Stomach (tissue), 9 donors: ENCODE results near the gene RFC2. TPM values are rescaled to one million over a fixed set of nuclear protein-coding genes. Genes with fewer than 3 reads are reported as not detected.
"Not testable (repeated sequence)": the region's sequence is repeated elsewhere in the genome, so short reads cannot be mapped to it uniquely, and the experiment has no call there.

ENCODE experiments used
- DNase-seq, 2 donors: peaks; one replicate each; pipeline versions ENCODE4 v3.0.0 to v3.0.0-alpha.2; 2013 to 2019
- H3K27ac ChIP-seq, 5 donors: fragments of 200-600 bp in 4 of 5; sonication (generic) in 4 of 5; one replicate each; pipeline ENCODE4 v1.5.1; 2013 to 2019; ENCODE audit warnings: mild to moderate bottlenecking in 1 of 5, moderate library complexity in 1 of 5
- H3K27me3 ChIP-seq, 3 donors: fragments of 200-600 bp; sonication (generic); one replicate each; pipeline ENCODE4 v1.5.1; 2017 to 2019; ENCODE audit warnings: mixed run types in 1 of 3
- H3K36me3 ChIP-seq, 4 donors: fragments of 200-600 bp; sonication (generic); 1 replicate in 3 of 4; 2 replicates in 1 of 4; pipeline ENCODE4 v1.5.1; 2016 to 2019
- H3K4me1 ChIP-seq, 4 donors: fragments of 200-600 bp; sonication (generic); one replicate each; pipeline ENCODE4 v1.5.1; 2016 to 2019
- H3K4me3 ChIP-seq, 4 donors: fragments of 200-600 bp; sonication (generic) in 3 of 4; one replicate each; pipeline ENCODE4 v1.5.1; 2016 to 2019; ENCODE audit warnings: mild to moderate bottlenecking in 1 of 4
- H3K9me3 ChIP-seq, 4 donors: fragments of 200-600 bp; sonication (generic); one replicate each; pipeline ENCODE4 v1.5.1; 2016 to 2019
- EP300 ChIP-seq: sonication (generic); formaldehyde crosslinking; IDR thresholded peaks from one replicate; pipeline ENCODE4 v1.6.1; 2017; ENCODE audit warnings: antibody characterized with exemption
- POLR2A ChIP-seq, 4 donors: fragments of 450-650 bp; IDR thresholded peaks; one replicate each; pipeline ENCODE4 v1.6.1; 2016; ENCODE audit warnings: antibody characterized with exemption in 4 of 4, control low read depth in 2 of 4, mild to moderate bottlenecking in 1 of 4, moderate library complexity in 1 of 4
- POLR2AphosphoS5 ChIP-seq, 3 donors: sonication (generic); formaldehyde crosslinking; IDR thresholded peaks; one replicate each; pipeline ENCODE4 v1.6.1; 2016; ENCODE audit warnings: antibody characterized with exemption in 3 of 3
- WGBS, 5 donors: extraction: QIAGEN DNeasy Blood & Tissue Kit in 3 of 5; methylation state at CpG; one replicate each; pipeline versions ENCODE4 v1.1.5 to v1.1.7; 2013 to 2018; 5-methylcytosine and 5-hydroxymethylcytosine counted together
- intact Hi-C: fragments of 100-400 bp; cut with DNase I; formaldehyde crosslinking; loops from one replicate; pipeline ENCODE4 v1.15.1; 2023; ENCODE audit warnings: low total_unique reads
- polyA plus RNA-seq, 3 donors: library from polyadenylated mRNA; stranded (reverse); fragments of 200-250 nt; gene quantifications; one replicate each; pipeline ENCODE4 v1.2.3, GENCODE V29; 2013
- total RNA-seq, 5 donors: library from RNA; depleted of rRNA; stranded (reverse); fragments of >200 nt; gene quantifications; one replicate each; pipeline versions ENCODE4 v1.1.0 to v1.2.3, GENCODE V29; 2014 to 2016
- TF ChIP-seq, protein P1 (sequence below), 7 experiments: fragments of 450-650 bp in 4 of 7; fragments of 200-600 bp in 3 of 7; sonication (generic) in 3 of 7; IDR thresholded peaks; one replicate each; pipeline ENCODE4 v1.5.1; 2016 to 2019; ENCODE audit warnings: antibody characterized with exemption in 7 of 7, control low read depth in 2 of 7, mild to moderate bottlenecking in 1 of 7
- donor health status: healthy with polysubstance abuse.
- donor health status: Bipolar disorder and iron deficiency.
- donor health status: healthy.

The RFC2 gene
- total and polyA plus RNA-seq, 8 donors: 7.7 to 39.1 (median 23.0) TPM

DNA sequence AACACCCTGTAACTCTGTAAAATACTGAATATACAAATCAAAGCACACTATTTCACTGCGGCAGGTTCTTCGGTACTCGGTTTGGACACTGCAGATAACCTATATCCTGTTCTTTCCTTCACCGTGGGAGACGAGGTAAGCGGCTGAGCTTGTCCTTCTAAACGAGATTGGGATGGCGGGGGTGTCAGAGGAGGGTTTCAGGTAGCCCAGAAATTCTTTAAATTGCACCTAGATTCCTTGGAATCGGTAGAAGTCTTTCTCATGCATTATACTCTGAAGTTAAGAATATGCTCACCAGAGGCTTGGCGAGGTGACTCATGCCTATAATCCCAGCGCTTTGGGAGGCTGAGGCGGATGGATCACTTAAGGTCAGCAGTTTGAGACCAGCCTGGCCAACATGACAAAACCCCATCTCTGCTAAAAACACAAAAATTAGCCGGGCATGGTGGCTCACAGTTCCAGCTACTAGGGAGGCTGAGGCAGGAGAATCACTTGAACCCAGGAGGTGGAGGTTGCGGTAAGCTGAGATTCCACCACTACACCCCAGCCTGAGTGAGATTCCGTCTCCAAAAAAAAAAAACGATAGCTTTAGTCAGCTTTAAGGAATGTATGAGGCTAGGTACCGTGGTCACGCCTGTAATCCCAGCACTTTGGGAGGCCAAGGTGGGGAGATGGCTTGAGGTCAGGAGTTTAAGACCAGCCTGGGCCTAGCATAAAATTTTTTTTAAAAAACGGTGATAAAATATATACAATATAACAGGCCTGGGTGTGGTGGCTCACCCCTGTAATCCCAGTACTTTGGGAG, 54.4 kb downstream of the RFC2 start:
- Histone ChIP-seq H3K36me3 (peaks cover 11 to 33% (median 31%) of the 10 kb centered on the region in 4 donors), H3K4me1 (peaks cover 0 to 11% (median 4%) of the 10 kb centered on the region in 4 donors), H3K9me3 (no peaks in the 10 kb centered on the region), H3K4me3 (no peak overlapping the region), H3K27ac (peak overlapping the region in 1 of 5 donors; percentile 1), H3K27me3 (no peaks in the 10 kb centered on the region)
- TF ChIP-seq POLR2AphosphoS5 (IDR thresholded peaks at IDR 0.05): no peak
- no peak for TF ChIP-seq EP300
- TF ChIP-seq, protein P1, sequence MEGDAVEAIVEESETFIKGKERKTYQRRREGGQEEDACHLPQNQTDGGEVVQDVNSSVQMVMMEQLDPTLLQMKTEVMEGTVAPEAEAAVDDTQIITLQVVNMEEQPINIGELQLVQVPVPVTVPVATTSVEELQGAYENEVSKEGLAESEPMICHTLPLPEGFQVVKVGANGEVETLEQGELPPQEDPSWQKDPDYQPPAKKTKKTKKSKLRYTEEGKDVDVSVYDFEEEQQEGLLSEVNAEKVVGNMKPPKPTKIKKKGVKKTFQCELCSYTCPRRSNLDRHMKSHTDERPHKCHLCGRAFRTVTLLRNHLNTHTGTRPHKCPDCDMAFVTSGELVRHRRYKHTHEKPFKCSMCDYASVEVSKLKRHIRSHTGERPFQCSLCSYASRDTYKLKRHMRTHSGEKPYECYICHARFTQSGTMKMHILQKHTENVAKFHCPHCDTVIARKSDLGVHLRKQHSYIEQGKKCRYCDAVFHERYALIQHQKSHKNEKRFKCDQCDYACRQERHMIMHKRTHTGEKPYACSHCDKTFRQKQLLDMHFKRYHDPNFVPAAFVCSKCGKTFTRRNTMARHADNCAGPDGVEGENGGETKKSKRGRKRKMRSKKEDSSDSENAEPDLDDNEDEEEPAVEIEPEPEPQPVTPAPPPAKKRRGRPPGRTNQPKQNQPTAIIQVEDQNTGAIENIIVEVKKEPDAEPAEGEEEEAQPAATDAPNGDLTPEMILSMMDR (IDR thresholded peaks at IDR 0.05): no peak
- no peak for TF ChIP-seq POLR2A (IDR thresholded peaks at IDR 0.05)
- 75 to 80% (median 77%) methylated on average over 19 of the region's 19 CpGs for WGBS, 5 donors
- intact Hi-C loops: loop anchor here (10.0 kb wide), 1 partner anchor 125 kb away; no protein-coding TSS in a partner anchor
- DNase-seq: no peak

DNA sequence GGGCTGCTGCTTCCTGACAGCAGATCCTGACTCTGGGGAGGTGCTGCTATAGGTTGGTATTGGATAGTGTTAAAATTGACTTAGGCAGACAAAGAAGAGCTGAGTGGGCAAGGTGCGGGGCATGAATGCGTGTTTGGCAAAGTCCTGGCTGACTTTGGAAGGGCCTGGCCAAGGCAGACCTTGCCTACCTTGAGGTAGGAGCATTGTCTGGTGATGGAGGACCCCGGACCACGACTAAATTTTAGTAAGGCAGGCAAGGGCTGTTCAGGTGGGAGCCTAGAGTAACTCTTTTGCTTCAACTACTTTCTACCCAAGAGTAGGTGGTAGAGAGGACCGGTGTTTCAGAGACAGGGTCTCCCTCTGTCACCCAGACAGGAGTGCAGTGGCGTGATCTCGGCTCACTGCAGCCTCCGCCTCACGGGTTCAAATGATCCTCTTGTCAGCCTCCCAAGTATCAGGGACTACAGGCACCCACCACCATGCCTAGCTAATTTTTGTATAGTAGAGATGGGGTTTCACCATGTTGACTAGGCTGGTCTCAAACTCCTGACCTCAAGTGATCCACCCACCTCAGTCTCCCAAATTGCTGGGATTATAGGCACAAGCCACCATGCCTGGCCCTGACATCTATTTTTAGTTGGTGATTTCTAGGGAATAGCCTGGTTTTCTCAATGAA, 56.6 kb downstream of the RFC2 start:
- Histone ChIP-seq H3K27ac (no peak overlapping the region), H3K4me3 (no peak overlapping the region), H3K27me3 (no peaks in the 10 kb centered on the region), H3K36me3 (peaks cover 30 to 55% (median 52%) of the 10 kb centered on the region in 4 donors), H3K9me3 (no peaks in the 10 kb centered on the region), H3K4me1 (no peaks in the 10 kb centered on the region)
- no peak for TF ChIP-seq POLR2A (IDR thresholded peaks at IDR 0.05)
- no peak for TF ChIP-seq EP300
- TF ChIP-seq, protein P1 (IDR thresholded peaks at IDR 0.05): no peak
- no peak for TF ChIP-seq POLR2AphosphoS5 (IDR thresholded peaks at IDR 0.05)
- intact Hi-C loops: no loop called here
- 93 to 97% (median 94%) methylated on average over 9 of the region's 9 CpGs for WGBS, 5 donors
- DNase-seq: no peak

DNA sequence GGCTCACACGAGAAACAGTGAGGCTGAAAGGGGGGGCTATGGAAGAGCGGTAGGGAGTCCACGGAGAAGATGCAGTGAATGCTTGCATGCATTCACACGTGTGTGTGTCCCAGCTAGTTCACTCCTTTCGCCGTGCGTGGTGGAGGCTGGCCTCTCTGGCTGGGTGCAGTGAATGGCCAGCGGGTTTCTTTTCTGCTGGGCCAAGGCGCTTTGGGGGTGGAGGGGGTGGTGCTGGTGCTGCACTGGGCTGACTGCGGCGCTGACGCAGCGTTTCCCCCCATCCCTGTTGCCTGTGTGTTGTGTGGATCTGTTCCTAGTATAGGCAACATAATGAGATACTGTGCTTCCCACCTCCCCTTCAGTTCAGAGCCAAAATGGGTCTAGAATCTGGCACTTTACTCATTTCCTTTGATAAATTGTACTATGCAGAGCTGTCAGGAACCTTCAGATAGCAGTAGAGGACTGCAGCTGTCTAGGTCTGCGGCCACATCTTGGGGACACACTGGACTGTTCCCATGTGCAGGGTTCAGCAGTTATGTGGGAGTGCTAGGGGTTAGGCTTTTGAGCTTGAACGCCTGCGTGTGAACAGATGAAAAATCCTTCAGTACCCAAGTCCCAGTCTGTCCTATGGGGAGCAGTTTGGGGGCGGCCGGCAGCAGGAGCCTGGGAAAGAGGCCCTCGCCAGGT, 58.1 kb downstream of the RFC2 start:
- peaks cover 43 to 70% (median 67%) of the 10 kb centered on the region in 4 donors for H3K36me3 ChIP-seq
- H3K4me3 ChIP-seq, H3K27ac ChIP-seq, H3K4me1 ChIP-seq, intact Hi-C loops, DNase-seq, H3K27me3 ChIP-seq, H3K9me3 ChIP-seq: not testable (repeated sequence)
- WGBS, 5 donors: 84 to 92% (median 92%) methylated on average over 13 to 16 of the region's 19 CpGs

DNA sequence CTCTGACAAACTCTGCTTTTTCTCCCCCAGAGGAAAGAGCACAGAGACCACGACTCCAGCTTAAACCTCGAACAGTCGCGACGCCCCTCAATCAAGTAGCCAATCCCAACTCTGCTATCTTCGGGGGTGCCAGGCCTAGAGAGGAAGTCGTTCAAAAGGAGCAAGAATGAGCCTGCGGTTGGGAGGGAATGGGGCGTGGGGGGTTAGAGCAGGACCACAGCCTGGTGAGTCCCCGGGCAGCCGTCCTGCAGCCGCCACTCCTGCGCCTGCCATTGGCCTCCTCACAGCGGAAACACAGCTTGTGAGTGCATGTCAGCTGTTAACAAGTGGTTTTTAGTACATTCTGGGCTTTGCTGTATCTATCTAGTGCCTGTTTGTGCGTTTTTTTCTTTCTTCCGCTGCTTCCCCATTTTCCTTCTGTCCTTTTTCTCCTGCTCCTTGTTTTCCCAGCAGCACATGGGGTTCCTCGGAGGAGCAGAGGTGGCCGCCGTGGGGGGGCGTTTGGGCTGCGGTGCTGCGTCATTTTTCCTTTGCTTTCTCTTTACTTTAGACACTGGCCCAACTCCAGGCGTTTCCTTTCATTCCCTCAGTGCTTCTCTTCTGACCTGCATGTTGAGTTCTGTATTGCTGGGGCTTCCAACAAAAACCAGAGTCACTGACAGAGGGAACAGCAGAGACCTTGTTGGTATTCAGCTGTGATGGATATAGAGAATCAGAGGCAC, 58.9 kb downstream of the RFC2 start:
- WGBS, 5 donors: 65 to 84% (median 74%) methylated on average over 15 to 18 of the region's 23 CpGs
- DNase-seq, intact Hi-C loops, H3K4me1 ChIP-seq, H3K4me3 ChIP-seq, H3K9me3 ChIP-seq, H3K27ac ChIP-seq, H3K27me3 ChIP-seq: not testable (repeated sequence)
- peaks cover 50 to 78% (median 75%) of the 10 kb centered on the region in 4 donors for H3K36me3 ChIP-seq

DNA sequence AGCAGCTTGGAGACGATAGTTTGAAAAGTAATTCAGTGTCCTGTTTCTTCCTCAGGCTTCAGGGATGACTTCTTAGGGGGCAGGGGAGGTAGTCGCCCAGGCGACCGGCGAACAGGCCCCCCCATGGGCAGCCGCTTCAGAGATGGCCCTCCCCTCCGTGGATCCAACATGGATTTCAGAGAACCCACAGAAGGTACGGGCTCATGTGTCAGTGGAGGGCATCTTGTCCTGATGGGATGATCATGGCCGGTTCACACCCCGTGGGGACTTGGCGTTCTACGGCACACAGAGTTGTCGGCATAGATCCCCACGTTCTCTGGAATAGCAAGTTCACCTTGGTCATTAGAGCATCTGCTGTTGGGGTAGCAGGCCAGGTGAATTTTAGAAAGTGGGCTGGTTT, 59.5 kb downstream of the RFC2 start:
- Histone ChIP-seq H3K27ac (no peak overlapping the region), H3K4me3 (no peak overlapping the region), H3K36me3 (peaks cover 56 to 84% (median 81%) of the 10 kb centered on the region in 4 donors), H3K27me3 (no peaks in the 10 kb centered on the region), H3K9me3 (no peaks in the 10 kb centered on the region), H3K4me1 (no peaks in the 10 kb centered on the region)
- DNase-seq: no peak
- intact Hi-C loops: no loop called here
- 92 to 95% (median 93%) methylated on average over 14 of the region's 14 CpGs for WGBS, 5 donors
- no peak for TF ChIP-seq POLR2A (IDR thresholded peaks at IDR 0.05)
- no peak for TF ChIP-seq EP300
- TF ChIP-seq, protein P1 (IDR thresholded peaks at IDR 0.05): no peak
- no peak for TF ChIP-seq POLR2AphosphoS5 (IDR thresholded peaks at IDR 0.05)
